HepG2 (cell line): ENCODE results near the gene VPS9D1. TPM values are rescaled to one million over a fixed set of nuclear protein-coding genes. Genes with fewer than 3 reads are reported as not detected.

Experiments used
- AGO1 ChIP-seq: fragments of 200-400 bp; formaldehyde crosslinking; IDR thresholded peaks from 2 replicates; pipeline ENCODE4 v1.6.1; 2017; ENCODE audit warnings: mild to moderate bottlenecking, low read depth, low read length, moderate library complexity; ENCODE audit not compliant: poor library complexity, severe bottlenecking
- CHD4 ChIP-seq: fragments of 200-600 bp; sonication (generic); IDR thresholded peaks from 2 replicates; pipeline ENCODE4 v1.7.0; 2017; ENCODE audit warnings: mild to moderate bottlenecking, low read length, borderline replicate concordance
- DMTF1 ChIP-seq: sonication (generic); formaldehyde crosslinking; IDR thresholded peaks from 2 replicates; pipeline ENCODE4 v1.4.0; 2020; ENCODE audit warnings: mild to moderate bottlenecking, missing genetic modification reagents
- PBX3 ChIP-seq: sonication (generic); formaldehyde crosslinking; IDR thresholded peaks from 2 replicates; pipeline ENCODE4 v1.8.1; 2023; ENCODE audit warnings: missing genetic modification reagents, inconsistent platforms, borderline replicate concordance
- PTBP1 ChIP-seq: fragments of 200-400 bp; formaldehyde crosslinking; IDR thresholded peaks from 2 replicates; pipeline ENCODE4 v1.6.1; 2018; ENCODE audit warnings: low read length, low read depth; ENCODE audit not compliant: poor library complexity, severe bottlenecking
- SMAD9 ChIP-seq: sonication (generic); formaldehyde crosslinking; IDR thresholded peaks from 2 replicates; pipeline ENCODE4 v1.5.1; 2020; ENCODE audit warnings: mild to moderate bottlenecking, missing genetic modification reagents
- THRA ChIP-seq: sonication (generic); formaldehyde crosslinking; IDR thresholded peaks from 2 replicates; pipeline ENCODE4 v1.4.0; 2020; ENCODE audit warnings: missing genetic modification reagents, borderline replicate concordance
- TRAFD1 ChIP-seq: sonication (generic); formaldehyde crosslinking; IDR thresholded peaks from 2 replicates; pipeline ENCODE4 v1.5.1; 2020; ENCODE audit warnings: missing genetic modification reagents, mild to moderate bottlenecking, borderline replicate concordance
- ZBTB39 ChIP-seq: sonication (generic); formaldehyde crosslinking; IDR thresholded peaks from 2 replicates; pipeline ENCODE4 v1.5.0; 2020; ENCODE audit warnings: missing genetic modification reagents
- ZBTB44 ChIP-seq: sonication (generic); formaldehyde crosslinking; IDR thresholded peaks from 2 replicates; pipeline ENCODE4 v1.4.0; 2020; ENCODE audit warnings: missing genetic modification reagents
- ZKSCAN1 ChIP-seq: fragments of 150-350 bp; IDR thresholded peaks from 2 replicates; pipeline ENCODE4 v1.6.1; 2014; ENCODE audit warnings: low read length
- ZNF710 ChIP-seq: sonication (generic); formaldehyde crosslinking; IDR thresholded peaks from 2 replicates; pipeline ENCODE4 v1.5.0; 2020; ENCODE audit warnings: mild to moderate bottlenecking, missing genetic modification reagents, borderline replicate concordance
- ZNF883 ChIP-seq: sonication (generic); formaldehyde crosslinking; IDR thresholded peaks from 2 replicates; pipeline ENCODE4 v1.5.1; 2020; ENCODE audit warnings: mild to moderate bottlenecking, missing genetic modification reagents; ENCODE audit errors: not compliant biosample characterization
- polyA plus RNA-seq, 8 experiments: library from polyadenylated mRNA; depleted of rRNA in 3 of 8; stranded (reverse) in 7 of 8; unstranded in 1 of 8; fragments of >200 nt; fragmentation: Illumina TruSeq in 4 of 8; extraction: Trizol in 4 of 8; gene quantifications; 2 replicates each; pipeline versions ENCODE4 v1.2.1 to v1.2.3, GENCODE V29; 2011 to 2016; ENCODE audit warnings: low read depth in 4 of 8, missing spikeins in 1 of 8, mixed read lengths in 1 of 8; ENCODE audit not compliant: insufficient read depth in 1 of 8
- total RNA-seq, 5 experiments: library from RNA; depleted of rRNA; stranded (reverse); fragments of >200 nt; fragmentation: Illumina TruSeq; extraction: Trizol; gene quantifications; 2 replicates each; pipeline ENCODE4 v1.2.3, GENCODE V29; 2016; ENCODE audit warnings: low read depth in 1 of 5

Gene VPS9D1
- total and polyA plus RNA-seq, 2 of the 13 experiments (the other 11 are each of a cell fraction or from before 2014, with no cell fraction given) = 10.1 to 13.2 TPM

- TF ChIP-seq THRA (CRISPR knock-in tag) = peak; percentile 86
- no peak for TF ChIP-seq AGO1
- no peak; the same call in 1 of the 2 replicates for TF ChIP-seq ZBTB44 (CRISPR knock-in tag)
- TF ChIP-seq ZNF883 (CRISPR knock-in tag) = peak; percentile 99
- peak; percentile 94 for TF ChIP-seq DMTF1
- TF ChIP-seq PTBP1 = no peak
- no peak for TF ChIP-seq ZKSCAN1
- TF ChIP-seq ZBTB39 (CRISPR knock-in tag) = no peak
- TF ChIP-seq CHD4 = peak; percentile 65; the same call in 1 of the 2 replicates
- TF ChIP-seq SMAD9 (CRISPR knock-in tag) = peak; percentile 98
- TF ChIP-seq ZNF710 (CRISPR knock-in tag) = peak; percentile 78; the same call in 1 of the 2 replicates
- TF ChIP-seq TRAFD1 = peak; percentile 100
- peak; percentile 84 for TF ChIP-seq PBX3
Observed at GRCh38 chr16:89687092-89687940, 33.4 kb downstream of the VPS9D1 start (continued).
